Measurements from ENCODE around the gene FIGNL2.

DNA sequence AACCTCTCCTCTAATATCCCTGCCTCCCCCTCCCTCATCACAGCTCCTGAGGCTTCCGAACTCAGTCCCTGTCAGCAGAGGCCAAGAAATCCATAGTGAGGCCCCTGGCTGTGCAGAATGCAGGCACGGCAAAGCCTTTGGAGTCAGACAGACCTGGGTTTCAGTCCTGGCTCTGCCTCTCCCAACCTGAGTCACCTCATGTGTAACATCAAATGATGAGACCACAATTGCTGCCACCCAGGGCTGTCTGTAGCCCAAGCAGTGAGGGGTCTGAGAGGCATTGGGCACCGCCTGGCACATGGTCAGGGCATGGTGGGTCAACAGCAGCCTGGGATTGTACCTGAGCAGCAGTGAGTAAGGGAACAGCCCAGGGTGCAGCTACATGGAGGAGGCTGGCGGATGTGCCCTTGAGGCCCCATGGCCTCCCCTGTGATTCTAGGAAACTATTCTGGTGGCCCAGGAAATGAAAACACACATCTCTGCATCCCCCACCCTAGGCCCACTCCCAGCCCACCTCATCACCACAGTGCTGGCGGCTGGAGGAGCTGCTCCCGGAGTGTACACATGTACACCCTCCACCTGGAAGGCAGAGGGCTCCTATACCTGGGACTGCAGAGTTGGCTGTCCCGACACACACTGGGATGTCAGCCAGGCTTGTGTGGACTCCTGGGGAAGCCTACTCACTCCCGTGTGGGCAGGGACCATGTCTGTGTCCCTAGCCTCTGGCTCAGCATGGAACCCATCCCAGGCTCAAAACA, 47.0 kb upstream of the FIGNL2 start:
- TF ChIP-seq POLR2AphosphoS5 (IDR thresholded peaks at IDR 0.05; ENCODE audit: borderline replicate concordance, low read depth, low read length) (no peak), EZH2 (IDR thresholded peaks at IDR 0.05) (no peak)

All from SK-N-MC (cell line).